Endothelial cell (in vitro differentiated cells): ENCODE measurements around the gene CIDEC. TPM values are rescaled to one million over a fixed set of nuclear protein-coding genes. Genes with fewer than 3 reads are reported as not detected.

Source experiments
- DNase-seq: peaks from one replicate; pipeline ENCODE4 v3.0.0; 2021; ENCODE audit warnings: low spot score
- H3K27ac Mint-ChIP-seq: one replicate; pipeline ENCODE4 v1.8.0; 2021; ENCODE audit warnings: mixed read lengths, inconsistent platforms; ENCODE audit not compliant: unreplicated experiment
- H3K27me3 Mint-ChIP-seq: one replicate; pipeline ENCODE4 v1.8.0; 2021; ENCODE audit warnings: mild to moderate bottlenecking, moderate library complexity, mixed read lengths, inconsistent platforms; ENCODE audit not compliant: unreplicated experiment
- H3K36me3 Mint-ChIP-seq: one replicate; pipeline ENCODE4 v1.8.0; 2021; ENCODE audit warnings: mild to moderate bottlenecking, low read depth, mixed read lengths, inconsistent platforms; ENCODE audit not compliant: unreplicated experiment
- H3K4me1 Mint-ChIP-seq: one replicate; pipeline ENCODE4 v1.8.0; 2021; ENCODE audit warnings: mild to moderate bottlenecking, mixed read lengths, inconsistent platforms; ENCODE audit not compliant: unreplicated experiment
- H3K4me3 Mint-ChIP-seq: one replicate; pipeline ENCODE4 v1.8.0; 2021; ENCODE audit warnings: mild to moderate bottlenecking, mixed read lengths, inconsistent platforms; ENCODE audit not compliant: unreplicated experiment
- H3K9me3 Mint-ChIP-seq: one replicate; pipeline ENCODE4 v1.8.0; 2021; ENCODE audit warnings: mixed read lengths, inconsistent platforms; ENCODE audit not compliant: unreplicated experiment
- CTCF ChIP-seq: fragments of 200-600 bp; sonication (generic); IDR thresholded peaks from one replicate; pipeline ENCODE4 v1.5.0; 2021; ENCODE audit warnings: antibody characterized with exemption; ENCODE audit not compliant: unreplicated experiment
- total RNA-seq: library from RNA; stranded (reverse); fragmentation: NEBNext Ultra II Directional; extraction: Animal tissue kit (Norgen Biotek cat#: 25700); gene quantifications from one replicate; pipeline ENCODE4 v1.2.1, GENCODE V29; 2021; ENCODE audit not compliant: unreplicated experiment

Gene CIDEC
- total RNA-seq, 1 donor from 2014 or later = not detected

DNA sequence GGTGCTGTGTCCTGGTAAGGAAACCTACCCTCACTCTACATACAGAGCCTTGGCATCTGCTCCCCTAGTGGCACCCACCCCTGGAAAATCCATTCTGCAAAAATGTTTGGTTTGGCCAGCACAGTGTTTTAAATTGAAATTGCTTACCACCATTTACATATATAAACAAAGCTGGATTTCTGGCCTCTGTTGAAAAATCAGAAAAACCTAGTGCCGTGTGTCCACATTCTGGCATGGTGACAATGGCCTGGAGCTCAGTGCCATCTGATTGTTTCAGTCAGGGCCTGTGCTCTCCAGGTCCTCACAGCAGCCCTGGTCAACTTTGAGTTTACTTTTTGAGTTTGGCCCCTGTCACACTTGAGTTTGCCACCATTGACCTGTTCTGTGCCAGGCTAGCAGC, 34.0 kb upstream of the CIDEC start:
- no peak for DNase-seq
- Mint-ChIP-seq H3K4me3 (no peak overlapping the region), H3K27ac (no peak overlapping the region), H3K36me3 (peaks cover 12% of the 10 kb centered on the region), H3K9me3 (no peaks in the 10 kb centered on the region), H3K4me1 (peaks cover 4% of the 10 kb centered on the region), H3K27me3 (peaks cover 5% of the 10 kb centered on the region)
- TF ChIP-seq CTCF = no peak

DNA sequence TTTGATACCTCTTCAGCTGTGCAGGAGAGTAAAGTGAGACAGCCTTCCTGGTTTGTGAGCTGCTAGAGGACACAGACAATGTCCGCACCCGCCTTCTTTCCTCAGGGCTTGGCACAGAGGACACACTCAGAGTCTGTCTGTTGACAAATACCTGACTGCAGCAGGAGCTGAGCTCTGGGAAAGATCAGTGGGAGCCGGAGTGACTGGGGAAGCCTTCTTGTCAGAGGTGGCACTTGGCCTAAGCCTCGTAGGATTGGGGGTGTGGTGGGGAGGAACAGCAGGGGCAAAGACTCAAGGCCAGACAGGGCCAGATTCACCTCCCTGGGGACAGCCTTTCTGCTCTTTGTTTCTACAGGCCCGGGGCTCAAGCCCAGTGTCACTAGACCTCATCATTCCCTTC, 33.5 kb upstream of the CIDEC start:
- no peak overlapping the region for H3K4me3 Mint-ChIP-seq
- H3K9me3 Mint-ChIP-seq = no peaks in the 10 kb centered on the region
- H3K36me3 Mint-ChIP-seq = peaks cover 12% of the 10 kb centered on the region
- H3K4me1 Mint-ChIP-seq = peaks cover 4% of the 10 kb centered on the region
- no peak for DNase-seq
- TF ChIP-seq CTCF = no peak
- no peak overlapping the region for H3K27ac Mint-ChIP-seq
- peaks cover 5% of the 10 kb centered on the region for H3K27me3 Mint-ChIP-seq

- no peak overlapping the region for H3K27ac Mint-ChIP-seq
- DNase-seq = no peak
- peaks cover 12% of the 10 kb centered on the region for H3K36me3 Mint-ChIP-seq
- peaks cover 5% of the 10 kb centered on the region for H3K27me3 Mint-ChIP-seq
- H3K4me1 Mint-ChIP-seq = peaks cover 4% of the 10 kb centered on the region
- TF ChIP-seq CTCF = no peak
- H3K4me3 Mint-ChIP-seq = peak overlapping the region; percentile 66
- no peaks in the 10 kb centered on the region for H3K9me3 Mint-ChIP-seq
These were observed 32.4 kb upstream of the CIDEC start for GRCh38 chr3:9912294-9912935.

GRCh38 chr3:9911863-9912262, 31.8 kb upstream of the CIDEC start:
- H3K27me3 Mint-ChIP-seq = peaks cover 5% of the 10 kb centered on the region
- DNase-seq = no peak
- TF ChIP-seq CTCF = no peak

GRCh38 chr3:9909221-9910013, 29.4 kb upstream of the CIDEC start:
- peaks cover 5% of the 10 kb centered on the region for H3K27me3 Mint-ChIP-seq
- DNase-seq = no peak
- peaks cover 12% of the 10 kb centered on the region for H3K36me3 Mint-ChIP-seq
- no peak overlapping the region for H3K4me3 Mint-ChIP-seq
- H3K4me1 Mint-ChIP-seq = peaks cover 2% of the 10 kb centered on the region
- H3K9me3 Mint-ChIP-seq = no peaks in the 10 kb centered on the region
- TF ChIP-seq CTCF = no peak
- H3K27ac Mint-ChIP-seq = no peak overlapping the region

More at GRCh38 chr3:9911863-9912262, 31.8 kb upstream of the CIDEC start:
- H3K4me3 Mint-ChIP-seq = no peak overlapping the region
- H3K4me1 Mint-ChIP-seq = peaks cover 4% of the 10 kb centered on the region
- no peak overlapping the region for H3K27ac Mint-ChIP-seq
- no peaks in the 10 kb centered on the region for H3K9me3 Mint-ChIP-seq
- peaks cover 12% of the 10 kb centered on the region for H3K36me3 Mint-ChIP-seq
